A549 (cell line): ENCODE data around the gene PLEKHA5. TPM values are rescaled to one million over a fixed set of nuclear protein-coding genes. Genes with fewer than 3 reads are reported as not detected.

Experiments used
- ATAC-seq, 2 experiments: fragments of 200-7000 bp in 1 of 2; fragments of >200 bp in 1 of 2; cut with Nextera tagmentation in 1 of 2; cut with Tn5 transposase in 1 of 2; 3 replicates each; pipeline versions ENCODE4 v1.8.0 to v1.9.1; 2018 to 2020; ENCODE audit warnings: mild to moderate bottlenecking in 1 of 2, moderate library complexity in 1 of 2
- CTCF ChIA-PET: fragments of 300-600 bp; sonication (Branson Sonifier 250); formaldehyde crosslinking; extraction: SDS; loops from one replicate; lab custom pipeline; 2021; ENCODE audit warnings: antibody characterized with exemption, inconsistent platforms; lab: Yijun Ruan, JAX
- POLR2A ChIA-PET: fragments of 350-600 bp; formaldehyde crosslinking; extraction: SDS; loops from one replicate; lab custom pipeline; 2021; ENCODE audit warnings: antibody characterized with exemption, inconsistent platforms; lab: Yijun Ruan, JAX
- DNase-seq, 2 experiments: peaks; one replicate each; pipeline versions ENCODE4 v3.0.0 to v3.0.0-alpha.2; 2011 to 2016; ENCODE audit warnings: low read depth in 1 of 2, low spot score in 1 of 2
- FAIRE-seq: peaks from 2 replicates; lab custom pipeline; 2011; peaks lifted over from hg19 to GRCh38; lab: Jason Lieb, UNC
- H3K27ac ChIP-seq, 2 experiments: fragments of >200 bp; sonication (Bioruptor Twin); formaldehyde crosslinking; 3 replicates each; pipeline ENCODE4 v1.5.1; 2016 to 2017
- H3K4me1 ChIP-seq: fragments of >200 bp; sonication (Bioruptor Twin); formaldehyde crosslinking; 3 replicates; pipeline ENCODE4 v1.6.1; 2016
- H3K4me2 ChIP-seq: fragments of >200 bp; sonication (Bioruptor Twin); formaldehyde crosslinking; 3 replicates; pipeline ENCODE4 v1.6.1; 2016
- H3K4me3 ChIP-seq: fragments of >200 bp; sonication (Bioruptor Twin); formaldehyde crosslinking; 3 replicates; pipeline ENCODE4 v1.5.1; 2016
- H3K9me3 ChIP-seq: fragments of >200 bp; sonication (Bioruptor Twin); formaldehyde crosslinking; 3 replicates; pipeline ENCODE4 v1.6.1; 2016
- CBX2 ChIP-seq: fragments of 200-600 bp; sonication (generic); IDR thresholded peaks from 2 replicates; pipeline ENCODE4 v1.6.1; 2016; ENCODE audit warnings: low read depth, mild to moderate bottlenecking, borderline replicate concordance
- CBX8 ChIP-seq: fragments of 200-600 bp; sonication (generic); IDR thresholded peaks from 2 replicates; pipeline ENCODE4 v1.6.1; 2016
- CEBPB ChIP-seq, 2 experiments: fragments of >200 bp in 1 of 2; sonication (Bioruptor Twin) in 1 of 2; formaldehyde crosslinking in 1 of 2; IDR thresholded peaks; 2 replicates each; pipeline ENCODE4 v1.6.1; 2012 to 2016
- CHD2 ChIP-seq: fragments of 150-350 bp; IDR thresholded peaks from 2 replicates; pipeline ENCODE4 v1.6.1; 2014; ENCODE audit warnings: low read length; ENCODE audit not compliant: partially characterized antibody
- CTCF ChIP-seq: fragments of >200 bp; sonication (Bioruptor Twin); formaldehyde crosslinking; IDR thresholded peaks from 3 replicates; pipeline ENCODE4 v1.5.1; 2016
- EHMT2 ChIP-seq: fragments of 200-600 bp; sonication (generic); IDR thresholded peaks from 2 replicates; pipeline ENCODE4 v1.6.1; 2016; ENCODE audit warnings: antibody characterized with exemption, low read depth, mild to moderate bottlenecking, moderate library complexity
- GATA3 ChIP-seq: IDR thresholded peaks from 2 replicates; pipeline ENCODE4 v1.6.1; 2012; ENCODE audit warnings: borderline replicate concordance
- HOXA7 ChIP-seq: fragments of 250-450 bp; sonication (Bioruptor Pico); IDR thresholded peaks from 2 replicates; pipeline ENCODE4 v1.5.0; 2020; ENCODE audit warnings: mild to moderate bottlenecking, moderate library complexity
- HOXB5 ChIP-seq: fragments of 250-450 bp; sonication (Bioruptor Pico); IDR thresholded peaks from 2 replicates; pipeline ENCODE4 v1.5.0; 2020; ENCODE audit warnings: mild to moderate bottlenecking, moderate library complexity
- JUNB ChIP-seq: fragments of >200 bp; sonication (Bioruptor Twin); formaldehyde crosslinking; IDR thresholded peaks from 2 replicates; pipeline ENCODE4 v1.6.1; 2016
- KDM5A ChIP-seq: fragments of 200-600 bp; sonication (generic); IDR thresholded peaks from 2 replicates; pipeline ENCODE4 v1.6.1; 2016; ENCODE audit warnings: antibody characterized with exemption, mild to moderate bottlenecking
- MAFK ChIP-seq: fragments of 450-650 bp; IDR thresholded peaks from 2 replicates; pipeline ENCODE4 v1.6.1; 2014; ENCODE audit not compliant: partially characterized antibody
- NPAS2 ChIP-seq: fragments of 250-450 bp; sonication (Bioruptor Pico); IDR thresholded peaks from 2 replicates; pipeline ENCODE4 v1.8.0; 2022; ENCODE audit warnings: mild to moderate bottlenecking, moderate library complexity, borderline replicate concordance
- PHF8 ChIP-seq: fragments of 200-600 bp; sonication (generic); IDR thresholded peaks from 2 replicates; pipeline ENCODE4 v1.6.1; 2016; ENCODE audit warnings: low read depth, mild to moderate bottlenecking, antibody characterized with exemption, moderate library complexity, borderline replicate concordance
- RCOR1 ChIP-seq: fragments of 150-350 bp; IDR thresholded peaks from 2 replicates; pipeline ENCODE4 v1.6.1; 2014; ENCODE audit warnings: antibody characterized with exemption, low read length, low read depth
- RNF2 ChIP-seq: fragments of 200-600 bp; sonication (generic); IDR thresholded peaks from 2 replicates; pipeline ENCODE4 v1.6.1; 2016; ENCODE audit warnings: low read depth, mild to moderate bottlenecking, antibody characterized with exemption, moderate library complexity, borderline replicate concordance
- SMC3 ChIP-seq: fragments of >200 bp; sonication (Bioruptor Twin); formaldehyde crosslinking; IDR thresholded peaks from 3 replicates; pipeline ENCODE4 v1.6.1; 2018; ENCODE audit warnings: inconsistent platforms
- SREBF2 ChIP-seq: fragments of 450-650 bp; IDR thresholded peaks from 2 replicates; pipeline ENCODE4 v1.6.1; 2014; ENCODE audit warnings: mild to moderate bottlenecking, moderate library complexity
- TFCP2L1 ChIP-seq: fragments of 250-450 bp; sonication (Bioruptor Pico); IDR thresholded peaks from 2 replicates; pipeline ENCODE4 v1.5.0; 2021; ENCODE audit warnings: mild to moderate bottlenecking
- TP53 ChIP-seq: fragments of 250-450 bp; sonication (Bioruptor Pico); IDR thresholded peaks from 2 replicates; pipeline ENCODE4 v1.5.0; 2021; ENCODE audit warnings: mild to moderate bottlenecking, moderate library complexity
- ZFP36 ChIP-seq: fragments of 450-650 bp; IDR thresholded peaks from 2 replicates; pipeline ENCODE4 v1.6.1; 2014; ENCODE audit warnings: borderline replicate concordance; ENCODE audit not compliant: partially characterized antibody
- WGBS: methylation state at CpG from one replicate; pipeline ENCODE4 v1.1.6; 2017; ENCODE audit errors: missing lambda C conversion rate; 5-methylcytosine and 5-hydroxymethylcytosine counted together
- polyA plus RNA-seq, 4 experiments: library from polyadenylated mRNA; depleted of rRNA in 3 of 4; stranded (reverse); fragments of >200 nt; fragmentation: RNase III in 1 of 4; extraction: RNeasy Plus Mini Kit Qiagen cat#74134 plus additional on column Dnase treatment in 1 of 4; gene quantifications; 2 replicates in 3 of 4; 3 replicates in 1 of 4; pipeline ENCODE4 v1.2.3, GENCODE V29; 2011 to 2017
- TF ChIP-seq, protein P1 (sequence below): fragments of >200 bp; sonication (Bioruptor Twin); formaldehyde crosslinking; IDR thresholded peaks from 2 replicates; pipeline ENCODE4 v1.6.1; 2016

The PLEKHA5 gene
- polyA plus RNA-seq, 2 of the 4 experiments (the other 2 are of a cell fraction) = 7.6 to 13.2 TPM

- H3K4me1 ChIP-seq = no peaks in the 10 kb centered on the region
- POLR2A ChIA-PET = no interaction called here
- no peaks in the 10 kb centered on the region for H3K9me3 ChIP-seq
- no peak for TF ChIP-seq CHD2
- no peak for TF ChIP-seq HOXB5 (CRISPR knock-in tag)
- TF ChIP-seq CBX2 = no peak
- no peak for TF ChIP-seq JUNB
- no peak for TF ChIP-seq HOXA7 (CRISPR knock-in tag)
- no peak for TF ChIP-seq MAFK
- TF ChIP-seq, protein P1, sequence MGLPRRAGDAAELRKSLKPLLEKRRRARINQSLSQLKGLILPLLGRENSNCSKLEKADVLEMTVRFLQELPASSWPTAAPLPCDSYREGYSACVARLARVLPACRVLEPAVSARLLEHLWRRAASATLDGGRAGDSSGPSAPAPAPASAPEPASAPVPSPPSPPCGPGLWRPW = no peak
- no peak overlapping the region for H3K4me2 ChIP-seq
- DNase-seq (no peak), FAIRE-seq (no peak), ATAC-seq (no peak)
- no peak overlapping the region for H3K27ac ChIP-seq
- CTCF ChIA-PET = no interaction called here
- H3K4me3 ChIP-seq = no peak overlapping the region
- WGBS = 67% methylated on average over 3 of the region's 3 CpGs
Measured at GRCh38 chr12:19119440-19119839, 10.1 kb upstream of the PLEKHA5 start.

DNA sequence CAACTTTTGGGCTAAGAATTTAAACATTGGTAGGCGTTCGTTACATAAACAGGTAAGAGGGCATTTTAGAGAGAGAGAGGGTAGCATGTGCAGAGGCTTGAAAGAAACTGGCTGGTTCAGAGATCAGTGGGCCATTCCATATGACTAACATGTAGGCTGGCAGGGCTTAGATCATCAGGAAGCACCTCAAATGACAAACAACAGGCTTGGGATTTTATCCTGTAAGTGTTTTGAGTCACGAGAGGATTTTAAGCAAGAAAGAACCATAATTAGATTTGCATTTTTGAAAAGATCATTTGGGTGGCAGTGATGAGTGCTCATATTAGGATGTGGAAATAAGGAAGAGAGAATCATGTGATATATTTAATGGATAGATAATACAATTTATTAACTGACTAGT is 8.7 kb upstream of the PLEKHA5 start:
- H3K9me3 ChIP-seq = no peaks in the 10 kb centered on the region
- ChIA-PET CTCF (no interaction called here), POLR2A (no interaction called here)
- no peak for TF ChIP-seq PHF8
- TF ChIP-seq TFCP2L1 = no peak
- no peak for TF ChIP-seq ZFP36
- TF ChIP-seq HOXA7 (CRISPR knock-in tag) = no peak
- no peak for TF ChIP-seq CEBPB (IDR thresholded peaks at IDR 0.05)
- TF ChIP-seq EHMT2 = no peak
- TF ChIP-seq CTCF = no peak
- no peak for TF ChIP-seq SMC3
- no peak for TF ChIP-seq CBX2
- TF ChIP-seq RCOR1 = no peak
- no peak for TF ChIP-seq GATA3
- no peak for TF ChIP-seq CBX8
- H3K4me1 ChIP-seq = no peaks in the 10 kb centered on the region
- 40% methylated on average over 3 of the region's 3 CpGs for WGBS
- no peak overlapping the region for H3K4me3 ChIP-seq
- no peak overlapping the region for H3K27ac ChIP-seq
- no peak for DNase-seq
- no peak for FAIRE-seq
- no peak overlapping the region for H3K4me2 ChIP-seq
- no peak for ATAC-seq

- ChIA-PET CTCF (no interaction called here), POLR2A (no interaction called here)
- Histone ChIP-seq H3K9me3 (no peaks in the 10 kb centered on the region), H3K4me3 (no peak overlapping the region), H3K27ac (no peak overlapping the region), H3K4me1 (no peaks in the 10 kb centered on the region), H3K4me2 (no peak overlapping the region)
- WGBS = 52% methylated on average over 1 of the region's 1 CpG
- ATAC-seq = no peak
- no peak for DNase-seq
- no peak for FAIRE-seq
- TF ChIP-seq HOXA7 (CRISPR knock-in tag) = no peak
- no peak for TF ChIP-seq TP53 (CRISPR knock-in tag)
- TF ChIP-seq RCOR1 = no peak
- no peak for TF ChIP-seq NPAS2
- TF ChIP-seq KDM5A = no peak
- no peak for TF ChIP-seq SREBF2
- TF ChIP-seq RNF2 = no peak
Measured at GRCh38 chr12:19121449-19122018, 8.0 kb upstream of the PLEKHA5 start.
